DMS53 treated with DMSO at 0.1 percent for 48 hours (cell line): ENCODE results near the gene M1AP.

ENCODE experiments used
- DNase-seq: peaks from one replicate; lab custom pipeline; 2025; ENCODE audit not compliant: unreplicated experiment; lab: John Stamatoyannopoulos, UW

Gene M1AP

GRCh38 chr2:74528600-74529356, 119.4 kb downstream of the M1AP start:
- no peak for DNase-seq

- DNase-seq: no peak
These were observed 120.4 kb downstream of the M1AP start for GRCh38 chr2:74527741-74528140.

GRCh38 chr2:74526649-74527230, 121.4 kb downstream of the M1AP start:
- no peak for DNase-seq

- DNase-seq: peak; percentile 18
These were observed 122.1 kb downstream of the M1AP start, which contains the start of gene DQX1 for GRCh38 chr2:74525717-74526648. Gene DQX1, minus strand, starts transcription at chr2:74526231. Its CDS starts 502 bp downstream, at chr2:74525729.

- DNase-seq: no peak
These were observed 123.0 kb downstream of the M1AP start for GRCh38 chr2:74524955-74525716.

- DNase-seq: no peak
These were observed 124.1 kb downstream of the M1AP start for GRCh38 chr2:74524005-74524404.

- no peak for DNase-seq
These were observed 125.6 kb downstream of the M1AP start for GRCh38 chr2:74522516-74522915.

- no peak for DNase-seq
These were observed 131.5 kb downstream of the M1AP start for GRCh38 chr2:74516650-74517049.

GRCh38 chr2:74515981-74516633, 132.0 kb downstream of the M1AP start:
- DNase-seq: peak; percentile 52

GRCh38 chr2:74515271-74515980, 132.7 kb downstream of the M1AP start:
- no peak for DNase-seq

GRCh38 chr2:74514368-74515270, 133.5 kb downstream of the M1AP start, which contains the start of gene TLX2:
Gene TLX2, plus strand, starts transcription at chr2:74514450. Its CDS starts 357 bp downstream, at chr2:74514807.
- DNase-seq: no peak

- DNase-seq: no peak
These were observed 134.3 kb downstream of the M1AP start for GRCh38 chr2:74513605-74514367.

GRCh38 chr2:74512744-74513604, 135.2 kb downstream of the M1AP start:
- DNase-seq: no peak

GRCh38 chr2:74511104-74511989, 136.8 kb downstream of the M1AP start:
- DNase-seq: no peak

GRCh38 chr2:74510272-74510671, 137.9 kb downstream of the M1AP start:
- DNase-seq: no peak
